LNCaP clone FGC (cell line): ENCODE data around the gene ZNF362.

Source experiments
- DNase-seq: peaks from one replicate; pipeline ENCODE4 v3.0.0-alpha.2; 2011; ENCODE audit warnings: low read depth
- H3K4me3 ChIP-seq: 2 replicates; pipeline ENCODE4 v1.5.1; 2011; ENCODE audit warnings: mild to moderate bottlenecking, low read depth, low read length, control low read depth
- CTCF ChIP-seq: IDR thresholded peaks from 2 replicates; pipeline ENCODE4 v1.5.1; 2012; ENCODE audit warnings: mild to moderate bottlenecking; ENCODE audit not compliant: control insufficient read depth, insufficient read depth; ENCODE audit errors: extremely low read depth

Gene ZNF362

GRCh38 chr1:33275706-33276572 lies 19.6 kb downstream of the ZNF362 start:
- DNase-seq, result no peak
- no peak overlapping the region for H3K4me3 ChIP-seq
- no peak for TF ChIP-seq CTCF

GRCh38 chr1:33276573-33277298 lies 20.4 kb downstream of the ZNF362 start:
- TF ChIP-seq CTCF, result no peak
- DNase-seq, result no peak
- no peak overlapping the region for H3K4me3 ChIP-seq

- no peak for TF ChIP-seq CTCF
- H3K4me3 ChIP-seq, result no peak overlapping the region
- no peak for DNase-seq
Observed at GRCh38 chr1:33277488-33278084, 21.3 kb downstream of the ZNF362 start.

GRCh38 chr1:33280091-33280661 lies 23.9 kb downstream of the ZNF362 start:
- no peak for TF ChIP-seq CTCF
- no peak for DNase-seq
- H3K4me3 ChIP-seq, result no peak overlapping the region

GRCh38 chr1:33281554-33282303 lies 25.4 kb downstream of the ZNF362 start:
- TF ChIP-seq CTCF, result no peak
- DNase-seq, result no peak
- H3K4me3 ChIP-seq, result no peak overlapping the region

GRCh38 chr1:33282791-33283190 lies 26.5 kb downstream of the ZNF362 start:
- DNase-seq, result no peak
- H3K4me3 ChIP-seq, result no peak overlapping the region
- TF ChIP-seq CTCF, result no peak
